Measurements from ENCODE around the gene SLC12A7.

DNA sequence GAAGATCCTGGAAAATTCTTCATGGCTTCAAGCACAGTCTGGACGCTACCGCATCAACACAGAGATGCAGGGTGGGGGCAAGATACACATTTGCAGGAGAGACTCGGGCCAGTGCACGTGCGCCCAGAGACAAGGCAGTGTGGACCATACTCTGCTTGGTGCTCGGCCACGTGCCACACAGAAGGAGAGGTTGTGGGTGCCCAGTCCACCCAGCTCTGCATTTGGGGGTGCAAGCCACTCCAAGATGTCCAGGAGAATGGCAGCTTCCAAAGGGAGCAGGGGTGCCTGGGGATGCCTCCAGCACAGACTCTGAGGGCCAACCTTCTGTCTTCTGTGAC lies 99.0 kb downstream of the SLC12A7 start:
- TF ChIP-seq, protein P1, sequence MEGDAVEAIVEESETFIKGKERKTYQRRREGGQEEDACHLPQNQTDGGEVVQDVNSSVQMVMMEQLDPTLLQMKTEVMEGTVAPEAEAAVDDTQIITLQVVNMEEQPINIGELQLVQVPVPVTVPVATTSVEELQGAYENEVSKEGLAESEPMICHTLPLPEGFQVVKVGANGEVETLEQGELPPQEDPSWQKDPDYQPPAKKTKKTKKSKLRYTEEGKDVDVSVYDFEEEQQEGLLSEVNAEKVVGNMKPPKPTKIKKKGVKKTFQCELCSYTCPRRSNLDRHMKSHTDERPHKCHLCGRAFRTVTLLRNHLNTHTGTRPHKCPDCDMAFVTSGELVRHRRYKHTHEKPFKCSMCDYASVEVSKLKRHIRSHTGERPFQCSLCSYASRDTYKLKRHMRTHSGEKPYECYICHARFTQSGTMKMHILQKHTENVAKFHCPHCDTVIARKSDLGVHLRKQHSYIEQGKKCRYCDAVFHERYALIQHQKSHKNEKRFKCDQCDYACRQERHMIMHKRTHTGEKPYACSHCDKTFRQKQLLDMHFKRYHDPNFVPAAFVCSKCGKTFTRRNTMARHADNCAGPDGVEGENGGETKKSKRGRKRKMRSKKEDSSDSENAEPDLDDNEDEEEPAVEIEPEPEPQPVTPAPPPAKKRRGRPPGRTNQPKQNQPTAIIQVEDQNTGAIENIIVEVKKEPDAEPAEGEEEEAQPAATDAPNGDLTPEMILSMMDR (IDR thresholded peaks at IDR 0.05) = no peak
- TF ChIP-seq POLR2A (IDR thresholded peaks at IDR 0.05) = no peak

All from right lobe of liver (tissue), 4 donors.